HEK293 (cell line): Measurements from ENCODE around the gene CTNNBL1.

ENCODE experiments used
- KLF10 ChIP-seq: fragments of 450-650 bp; IDR thresholded peaks from 2 replicates; pipeline ENCODE4 v1.5.1; 2018; ENCODE audit warnings: missing biosample characterization, mild to moderate bottlenecking, missing genetic modification characterization
- ZNF211 ChIP-seq: fragments of 450-650 bp; formaldehyde crosslinking; IDR thresholded peaks from 2 replicates; pipeline ENCODE4 v1.5.1; 2016; ENCODE audit warnings: low read depth, missing biosample characterization, missing genetic modification characterization
- ZNF558 ChIP-seq: fragments of 450-650 bp; formaldehyde crosslinking; IDR thresholded peaks from 2 replicates; pipeline ENCODE4 v1.5.1; 2016; ENCODE audit warnings: missing biosample characterization, missing genetic modification characterization
- ZNF792 ChIP-seq: fragments of 450-650 bp; formaldehyde crosslinking; IDR thresholded peaks from 2 replicates; pipeline ENCODE4 v1.5.1; 2016; ENCODE audit warnings: missing biosample characterization, missing genetic modification characterization
- TF ChIP-seq, protein P1 (sequence below): fragments of 450-650 bp; formaldehyde crosslinking; IDR thresholded peaks from 2 replicates; pipeline ENCODE4 v1.5.1; 2016; ENCODE audit warnings: missing biosample characterization, missing genetic modification characterization
- TF ChIP-seq, protein P2 (sequence below): fragments of 450-650 bp; formaldehyde crosslinking; IDR thresholded peaks from 2 replicates; pipeline ENCODE4 v1.5.1; 2016; ENCODE audit warnings: missing biosample characterization, missing genetic modification characterization
- TF ChIP-seq, protein P3 (sequence below): fragments of 450-650 bp; formaldehyde crosslinking; IDR thresholded peaks from 2 replicates; pipeline ENCODE4 v1.5.1; 2016; ENCODE audit warnings: missing biosample characterization, missing genetic modification characterization
- TF ChIP-seq, protein P4 (sequence below): fragments of 450-650 bp; formaldehyde crosslinking; IDR thresholded peaks from 2 replicates; pipeline ENCODE4 v1.5.1; 2016; ENCODE audit warnings: missing biosample characterization, missing genetic modification characterization
- TF ChIP-seq, protein P5 (sequence below): fragments of 450-650 bp; formaldehyde crosslinking; IDR thresholded peaks from 2 replicates; pipeline ENCODE4 v1.5.1; 2017; ENCODE audit warnings: missing biosample characterization, missing genetic modification characterization

DNA sequence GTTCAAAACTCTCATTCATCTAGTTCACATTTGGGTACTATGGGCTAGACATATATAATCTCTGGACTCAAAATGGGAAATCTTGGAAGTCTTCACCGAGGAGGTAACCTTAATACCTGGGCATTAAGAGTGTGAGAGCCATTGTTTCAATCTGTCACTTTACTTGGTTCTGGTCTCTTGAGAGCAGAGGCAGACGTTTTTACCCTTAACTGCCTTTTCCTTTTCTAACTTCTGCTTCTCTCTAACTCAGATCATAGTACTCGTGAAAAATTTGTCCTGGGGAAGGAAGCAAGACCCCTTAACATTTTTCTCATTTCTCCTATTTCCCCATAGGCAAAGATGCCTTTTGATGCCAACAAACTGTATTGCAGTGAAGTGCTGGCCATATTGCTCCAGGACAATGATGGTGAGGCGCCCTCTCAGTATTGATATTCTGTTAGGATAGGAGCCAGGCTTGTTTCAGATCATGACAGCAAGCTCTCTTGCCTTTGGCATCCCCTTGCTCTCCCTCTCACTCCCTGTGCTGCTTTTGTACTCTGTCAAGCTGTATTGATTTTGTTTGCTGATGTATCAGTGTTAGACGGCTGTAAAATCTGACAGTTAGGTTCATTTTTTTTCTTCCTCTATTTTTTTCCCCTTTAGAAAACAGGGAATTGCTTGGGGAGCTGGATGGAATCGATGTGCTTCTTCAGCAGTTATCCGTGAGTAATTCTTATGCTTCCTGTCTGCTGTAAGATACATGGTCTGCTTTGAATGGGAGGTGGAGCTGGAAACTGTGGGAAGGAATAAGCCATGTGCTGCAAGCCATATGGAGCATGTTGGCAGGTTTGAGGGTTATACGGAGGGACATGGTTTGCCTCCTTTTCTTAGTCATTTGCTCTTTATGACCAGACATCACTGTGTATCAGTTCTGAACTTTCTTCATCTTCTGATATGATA is 83.5 kb downstream of the CTNNBL1 start:
- TF ChIP-seq, protein P1, sequence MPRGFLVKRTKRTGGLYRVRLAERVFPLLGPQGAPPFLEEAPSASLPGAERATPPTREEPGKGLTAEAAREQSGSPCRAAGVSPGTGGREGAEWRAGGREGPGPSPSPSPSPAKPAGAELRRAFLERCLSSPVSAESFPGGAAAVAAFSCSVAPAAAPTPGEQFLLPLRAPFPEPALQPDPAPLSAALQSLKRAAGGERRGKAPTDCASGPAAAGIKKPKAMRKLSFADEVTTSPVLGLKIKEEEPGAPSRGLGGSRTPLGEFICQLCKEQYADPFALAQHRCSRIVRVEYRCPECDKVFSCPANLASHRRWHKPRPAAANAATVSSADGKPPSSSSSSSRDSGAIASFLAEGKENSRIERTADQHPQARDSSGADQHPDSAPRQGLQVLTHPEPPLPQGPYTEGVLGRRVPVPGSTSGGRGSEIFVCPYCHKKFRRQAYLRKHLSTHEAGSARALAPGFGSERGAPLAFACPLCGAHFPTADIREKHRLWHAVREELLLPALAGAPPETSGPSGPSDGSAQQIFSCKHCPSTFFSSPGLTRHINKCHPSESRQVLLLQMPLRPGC (tag by site-specific recombination) = no peak
- TF ChIP-seq KLF10 (tag by site-specific recombination) (no peak), ZNF211 (tag by site-specific recombination) (no peak), ZNF558 (no peak), ZNF792 (no peak)
- TF ChIP-seq, protein P2, sequence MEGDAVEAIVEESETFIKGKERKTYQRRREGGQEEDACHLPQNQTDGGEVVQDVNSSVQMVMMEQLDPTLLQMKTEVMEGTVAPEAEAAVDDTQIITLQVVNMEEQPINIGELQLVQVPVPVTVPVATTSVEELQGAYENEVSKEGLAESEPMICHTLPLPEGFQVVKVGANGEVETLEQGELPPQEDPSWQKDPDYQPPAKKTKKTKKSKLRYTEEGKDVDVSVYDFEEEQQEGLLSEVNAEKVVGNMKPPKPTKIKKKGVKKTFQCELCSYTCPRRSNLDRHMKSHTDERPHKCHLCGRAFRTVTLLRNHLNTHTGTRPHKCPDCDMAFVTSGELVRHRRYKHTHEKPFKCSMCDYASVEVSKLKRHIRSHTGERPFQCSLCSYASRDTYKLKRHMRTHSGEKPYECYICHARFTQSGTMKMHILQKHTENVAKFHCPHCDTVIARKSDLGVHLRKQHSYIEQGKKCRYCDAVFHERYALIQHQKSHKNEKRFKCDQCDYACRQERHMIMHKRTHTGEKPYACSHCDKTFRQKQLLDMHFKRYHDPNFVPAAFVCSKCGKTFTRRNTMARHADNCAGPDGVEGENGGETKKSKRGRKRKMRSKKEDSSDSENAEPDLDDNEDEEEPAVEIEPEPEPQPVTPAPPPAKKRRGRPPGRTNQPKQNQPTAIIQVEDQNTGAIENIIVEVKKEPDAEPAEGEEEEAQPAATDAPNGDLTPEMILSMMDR (tag by site-specific recombination) = no peak
- TF ChIP-seq, protein P3, sequence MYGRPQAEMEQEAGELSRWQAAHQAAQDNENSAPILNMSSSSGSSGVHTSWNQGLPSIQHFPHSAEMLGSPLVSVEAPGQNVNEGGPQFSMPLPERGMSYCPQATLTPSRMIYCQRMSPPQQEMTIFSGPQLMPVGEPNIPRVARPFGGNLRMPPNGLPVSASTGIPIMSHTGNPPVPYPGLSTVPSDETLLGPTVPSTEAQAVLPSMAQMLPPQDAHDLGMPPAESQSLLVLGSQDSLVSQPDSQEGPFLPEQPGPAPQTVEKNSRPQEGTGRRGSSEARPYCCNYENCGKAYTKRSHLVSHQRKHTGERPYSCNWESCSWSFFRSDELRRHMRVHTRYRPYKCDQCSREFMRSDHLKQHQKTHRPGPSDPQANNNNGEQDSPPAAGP (tag by site-specific recombination) = no peak
- TF ChIP-seq, protein P4, sequence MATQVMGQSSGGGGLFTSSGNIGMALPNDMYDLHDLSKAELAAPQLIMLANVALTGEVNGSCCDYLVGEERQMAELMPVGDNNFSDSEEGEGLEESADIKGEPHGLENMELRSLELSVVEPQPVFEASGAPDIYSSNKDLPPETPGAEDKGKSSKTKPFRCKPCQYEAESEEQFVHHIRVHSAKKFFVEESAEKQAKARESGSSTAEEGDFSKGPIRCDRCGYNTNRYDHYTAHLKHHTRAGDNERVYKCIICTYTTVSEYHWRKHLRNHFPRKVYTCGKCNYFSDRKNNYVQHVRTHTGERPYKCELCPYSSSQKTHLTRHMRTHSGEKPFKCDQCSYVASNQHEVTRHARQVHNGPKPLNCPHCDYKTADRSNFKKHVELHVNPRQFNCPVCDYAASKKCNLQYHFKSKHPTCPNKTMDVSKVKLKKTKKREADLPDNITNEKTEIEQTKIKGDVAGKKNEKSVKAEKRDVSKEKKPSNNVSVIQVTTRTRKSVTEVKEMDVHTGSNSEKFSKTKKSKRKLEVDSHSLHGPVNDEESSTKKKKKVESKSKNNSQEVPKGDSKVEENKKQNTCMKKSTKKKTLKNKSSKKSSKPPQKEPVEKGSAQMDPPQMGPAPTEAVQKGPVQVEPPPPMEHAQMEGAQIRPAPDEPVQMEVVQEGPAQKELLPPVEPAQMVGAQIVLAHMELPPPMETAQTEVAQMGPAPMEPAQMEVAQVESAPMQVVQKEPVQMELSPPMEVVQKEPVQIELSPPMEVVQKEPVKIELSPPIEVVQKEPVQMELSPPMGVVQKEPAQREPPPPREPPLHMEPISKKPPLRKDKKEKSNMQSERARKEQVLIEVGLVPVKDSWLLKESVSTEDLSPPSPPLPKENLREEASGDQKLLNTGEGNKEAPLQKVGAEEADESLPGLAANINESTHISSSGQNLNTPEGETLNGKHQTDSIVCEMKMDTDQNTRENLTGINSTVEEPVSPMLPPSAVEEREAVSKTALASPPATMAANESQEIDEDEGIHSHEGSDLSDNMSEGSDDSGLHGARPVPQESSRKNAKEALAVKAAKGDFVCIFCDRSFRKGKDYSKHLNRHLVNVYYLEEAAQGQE (tag by site-specific recombination) = no peak
- TF ChIP-seq, protein P5, sequence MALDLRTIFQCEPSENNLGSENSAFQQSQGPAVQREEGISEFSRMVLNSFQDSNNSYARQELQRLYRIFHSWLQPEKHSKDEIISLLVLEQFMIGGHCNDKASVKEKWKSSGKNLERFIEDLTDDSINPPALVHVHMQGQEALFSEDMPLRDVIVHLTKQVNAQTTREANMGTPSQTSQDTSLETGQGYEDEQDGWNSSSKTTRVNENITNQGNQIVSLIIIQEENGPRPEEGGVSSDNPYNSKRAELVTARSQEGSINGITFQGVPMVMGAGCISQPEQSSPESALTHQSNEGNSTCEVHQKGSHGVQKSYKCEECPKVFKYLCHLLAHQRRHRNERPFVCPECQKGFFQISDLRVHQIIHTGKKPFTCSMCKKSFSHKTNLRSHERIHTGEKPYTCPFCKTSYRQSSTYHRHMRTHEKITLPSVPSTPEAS (tag by site-specific recombination) = no peak
